ENCODE data around the gene ITPKA. TPM values are rescaled to one million over a fixed set of nuclear protein-coding genes. Genes with fewer than 3 reads are reported as not detected.

ITPKA gene
- total RNA-seq, 6 donors from 2014 or later: 0.30 to 5.2 (median 0.95) TPM; not detected in 2

GRCh38 chr15:41487802-41488201 lies 5.9 kb upstream of the ITPKA start:
- Histone ChIP-seq H3K4me1 (peaks cover 6 to 14% (median 8%) of the 10 kb centered on the region in 4 donors), H3K4me3 (no peak overlapping the region), H3K36me3 (peaks cover 0 to 4% (median 0%) of the 10 kb centered on the region in 4 donors), H3K27me3 (no peaks in the 10 kb centered on the region), H3K9me3 (no peaks in the 10 kb centered on the region), H3K27ac (no peak overlapping the region)
- TF ChIP-seq EP300 (IDR thresholded peaks at IDR 0.05) (no peak), CTCF (IDR thresholded peaks at IDR 0.05) (no peak), POLR2A (IDR thresholded peaks at IDR 0.05) (no peak), POLR2AphosphoS5 (IDR thresholded peaks at IDR 0.05) (no peak)
- DNase-seq (no peak), ATAC-seq (ENCODE audit: low FRiP score in 2 of 2) (peak in 1 of 2 donors; percentile 57)
- 75 to 94% methylated on average over 2 of the region's 2 CpGs for WGBS, 2 donors

GRCh38 chr15:41489641-41490040 lies 4.0 kb upstream of the ITPKA start:
- 88 to 100% methylated on average over 2 of the region's 2 CpGs for WGBS, 2 donors
- no peak for TF ChIP-seq POLR2AphosphoS5 (IDR thresholded peaks at IDR 0.05)
- TF ChIP-seq CTCF (IDR thresholded peaks at IDR 0.05): no peak
- no peak for TF ChIP-seq EP300 (IDR thresholded peaks at IDR 0.05)
- TF ChIP-seq POLR2A (IDR thresholded peaks at IDR 0.05): no peak
- no peak for ATAC-seq (ENCODE audit: low FRiP score in 2 of 2)

GRCh38 chr15:41490355-41490754 lies 3.3 kb upstream of the ITPKA start:
- Histone ChIP-seq H3K9me3 (no peaks in the 10 kb centered on the region), H3K4me1 (peaks cover 27 to 33% (median 30%) of the 10 kb centered on the region in 4 donors), H3K27me3 (peaks cover 0 to 17% (median 11%) of the 10 kb centered on the region in 4 donors), H3K4me3 (no peak overlapping the region), H3K36me3 (no peaks in the 10 kb centered on the region), H3K27ac (no peak overlapping the region)
- DNase-seq (no peak), ATAC-seq (ENCODE audit: low FRiP score in 2 of 2) (peak in 1 of 2 donors; percentile 13)
- 34 to 59% methylated on average over 3 to 4 of the region's 4 CpGs for WGBS, 2 donors
- TF ChIP-seq POLR2A (IDR thresholded peaks at IDR 0.05) (no peak), EP300 (IDR thresholded peaks at IDR 0.05) (no peak), CTCF (IDR thresholded peaks at IDR 0.05) (no peak), POLR2AphosphoS5 (IDR thresholded peaks at IDR 0.05) (no peak)

More at GRCh38 chr15:41489641-41490040, 4.0 kb upstream of the ITPKA start:
- H3K9me3 ChIP-seq: no peaks in the 10 kb centered on the region
- H3K27ac ChIP-seq: no peak overlapping the region
- H3K36me3 ChIP-seq: no peaks in the 10 kb centered on the region
- no peak overlapping the region for H3K4me3 ChIP-seq
- H3K27me3 ChIP-seq: peaks cover 0 to 10% (median 4%) of the 10 kb centered on the region in 4 donors
- DNase-seq: no peak
- H3K4me1 ChIP-seq: peaks cover 20 to 26% (median 23%) of the 10 kb centered on the region in 4 donors

- ATAC-seq (ENCODE audit: low FRiP score in 2 of 2) (no peak), DNase-seq (no peak)
- peaks cover 35 to 40% (median 38%) of the 10 kb centered on the region in 4 donors for H3K4me1 ChIP-seq
- H3K9me3 ChIP-seq: no peaks in the 10 kb centered on the region
- H3K36me3 ChIP-seq: no peaks in the 10 kb centered on the region
- H3K27me3 ChIP-seq: peaks cover 0 to 26% (median 18%) of the 10 kb centered on the region in 4 donors
- no peak overlapping the region for H3K27ac ChIP-seq
- TF ChIP-seq POLR2AphosphoS5 (IDR thresholded peaks at IDR 0.05) (no peak), EP300 (IDR thresholded peaks at IDR 0.05) (no peak), CTCF (IDR thresholded peaks at IDR 0.05) (no peak), POLR2A (IDR thresholded peaks at IDR 0.05) (no peak)
- WGBS, 2 donors: 83% methylated on average over 4 of the region's 4 CpGs
- H3K4me3 ChIP-seq: no peak overlapping the region
These were observed 1.8 kb upstream of the ITPKA start for GRCh38 chr15:41491889-41492288.

- H3K27me3 ChIP-seq: peaks cover 0 to 26% (median 18%) of the 10 kb centered on the region in 4 donors
- no peaks in the 10 kb centered on the region for H3K36me3 ChIP-seq
- H3K4me3 ChIP-seq: peak overlapping the region in 3 of 4 donors; percentile 69 to 78 (median 73)
- TF ChIP-seq EP300 (IDR thresholded peaks at IDR 0.05) (no peak), POLR2AphosphoS5 (IDR thresholded peaks at IDR 0.05) (no peak), POLR2A (IDR thresholded peaks at IDR 0.05) (no peak), CTCF (IDR thresholded peaks at IDR 0.05) (no peak)
- DNase-seq (no peak), ATAC-seq (ENCODE audit: low FRiP score in 2 of 2) (no peak)
- H3K4me1 ChIP-seq: peaks cover 35 to 38% (median 38%) of the 10 kb centered on the region in 4 donors
- WGBS, 2 donors: 3 to 7% methylated on average over 13 to 15 of the region's 15 CpGs
- no peaks in the 10 kb centered on the region for H3K9me3 ChIP-seq
- H3K27ac ChIP-seq: peak overlapping the region in 2 of 4 donors; percentile 31 to 79
These were observed 973 bp upstream of the ITPKA start for GRCh38 chr15:41492597-41493204.

All from upper lobe of left lung (tissue), 6 donors.